ENCODE measurements around the gene ABCA1. TPM values are rescaled to one million over a fixed set of nuclear protein-coding genes. Genes with fewer than 3 reads are reported as not detected.
"Not testable (repeated sequence)": the region's sequence is repeated elsewhere in the genome, so short reads cannot be mapped to it uniquely, and the experiment has no call there.

ABCA1 gene
- total RNA-seq, 1 donor from 2014 or later: 162 TPM

DNA sequence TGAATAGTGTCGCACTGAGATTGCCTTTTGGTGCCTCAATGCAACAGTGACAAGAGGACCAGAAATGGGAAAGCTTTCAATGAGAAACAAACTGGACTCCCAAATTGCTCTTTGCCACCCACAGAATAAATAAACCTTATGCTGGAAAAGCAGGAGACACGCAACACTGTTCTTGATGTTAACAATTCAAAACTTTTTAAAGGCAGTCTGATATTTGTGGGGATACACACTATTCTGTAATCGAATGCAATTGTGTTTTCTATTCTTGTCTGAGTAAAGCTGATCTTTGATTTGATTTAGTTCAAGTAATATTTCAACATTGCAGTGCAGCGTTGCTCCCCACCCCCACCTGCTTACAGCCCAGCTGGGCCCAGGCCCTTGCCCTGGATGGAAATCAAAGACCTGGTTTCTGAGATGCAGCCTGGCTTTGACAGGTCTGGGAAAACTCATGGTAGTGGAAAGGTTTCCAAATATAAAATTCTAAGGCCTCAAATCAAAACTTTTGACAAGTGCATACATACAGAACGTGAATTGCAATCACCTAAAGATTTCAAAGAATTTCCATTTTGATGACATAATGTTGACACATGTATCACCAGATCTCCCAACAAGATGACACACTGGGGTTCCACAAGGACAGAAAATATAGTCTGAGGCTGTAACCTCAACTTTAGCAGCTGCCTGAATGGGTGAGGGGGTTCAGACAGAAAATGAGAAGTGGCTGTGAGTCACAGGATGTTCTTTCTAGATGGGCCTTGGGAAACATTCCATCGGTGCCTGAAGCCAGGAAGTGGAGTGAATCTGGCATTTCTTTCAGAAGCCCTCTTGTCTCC, 55.1 kb downstream of the ABCA1 start:
- DNase-seq (ENCODE audit: low spot score): no peak

DNA sequence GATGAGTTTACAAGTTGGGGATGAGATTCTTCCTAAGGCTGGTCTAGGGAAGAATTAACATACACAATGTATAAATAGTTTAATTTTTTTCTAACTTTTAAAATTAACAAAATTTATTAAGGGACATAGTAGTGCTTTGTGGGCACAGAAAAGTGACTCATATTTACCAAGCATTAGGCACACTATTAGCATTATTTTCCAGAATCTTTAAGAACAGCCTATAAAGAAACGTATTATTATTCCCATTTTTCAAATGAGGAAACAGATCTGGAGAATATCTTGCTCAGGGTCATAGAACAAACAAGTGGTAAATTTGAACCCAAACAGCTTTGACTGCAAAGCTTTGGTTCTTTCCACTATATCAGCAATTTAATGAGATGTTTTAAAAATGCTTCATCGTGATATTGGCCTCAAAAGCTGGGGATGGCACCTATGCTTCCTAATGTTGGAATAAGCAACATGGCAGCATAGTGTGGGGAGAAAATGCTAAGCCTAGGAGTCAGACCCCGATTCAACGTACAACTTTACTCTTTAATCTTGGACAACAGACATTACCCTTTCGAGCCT, 55.9 kb downstream of the ABCA1 start:
- no peak for DNase-seq (ENCODE audit: low spot score)

GRCh38 chr9:104869811-104870210, 58.1 kb downstream of the ABCA1 start:
- no peak for DNase-seq (ENCODE audit: low spot score)

GRCh38 chr9:104868687-104869404, 59.1 kb downstream of the ABCA1 start:
- DNase-seq (ENCODE audit: low spot score): no peak

GRCh38 chr9:104868303-104868686, 59.7 kb downstream of the ABCA1 start:
- no peak for DNase-seq (ENCODE audit: low spot score)

DNA sequence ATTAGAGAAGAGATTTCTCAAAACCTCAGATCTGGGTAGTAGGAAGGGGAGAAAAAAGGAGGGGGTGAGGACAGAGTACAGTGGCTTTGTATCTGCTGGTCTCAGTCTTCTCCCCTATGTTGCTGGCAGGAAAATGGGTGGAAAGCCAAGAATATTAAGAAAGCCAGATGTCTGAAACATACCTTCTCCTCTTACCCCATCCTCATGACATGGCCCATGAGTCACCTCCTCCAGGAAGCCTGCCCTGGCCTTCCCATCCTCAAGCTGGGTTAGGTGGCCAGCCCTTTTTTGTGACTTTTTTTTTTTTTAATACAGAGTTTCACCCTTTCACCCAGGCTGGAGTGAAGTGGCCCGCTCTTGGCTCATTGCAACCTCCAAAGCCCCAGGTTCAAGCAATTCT, 61.8 kb downstream of the ABCA1 start:
- no peak for DNase-seq (ENCODE audit: low spot score)

DNA sequence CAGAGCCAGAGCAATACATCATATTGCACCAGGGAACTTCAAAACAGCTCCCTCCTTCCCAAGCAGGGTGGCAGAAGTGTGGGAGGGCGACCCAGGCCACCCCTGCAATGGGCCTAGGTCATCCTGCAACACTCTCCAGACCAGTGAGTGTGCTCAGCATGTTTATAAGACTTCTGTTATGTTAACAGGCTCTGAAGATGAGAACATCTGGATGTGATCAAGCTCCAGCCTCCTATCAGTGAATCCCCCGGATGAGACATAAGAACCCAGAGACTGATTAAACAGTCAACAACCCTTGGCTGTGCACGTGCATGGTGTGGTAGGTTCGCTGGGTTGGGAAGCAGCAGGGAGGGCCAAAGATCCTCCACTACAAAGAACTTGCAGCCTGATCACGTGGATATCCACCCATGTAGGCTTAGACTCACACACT, 63.3 kb downstream of the ABCA1 start:
- no peak for DNase-seq (ENCODE audit: low spot score)

GRCh38 chr9:104863180-104863883, 64.6 kb downstream of the ABCA1 start:
- DNase-seq (ENCODE audit: low spot score): no peak

GRCh38 chr9:104861397-104861796, 66.6 kb downstream of the ABCA1 start:
- no peak for DNase-seq (ENCODE audit: low spot score)

- DNase-seq (ENCODE audit: low spot score): no peak
Observed at GRCh38 chr9:104860263-104860662, 67.7 kb downstream of the ABCA1 start.

DNA sequence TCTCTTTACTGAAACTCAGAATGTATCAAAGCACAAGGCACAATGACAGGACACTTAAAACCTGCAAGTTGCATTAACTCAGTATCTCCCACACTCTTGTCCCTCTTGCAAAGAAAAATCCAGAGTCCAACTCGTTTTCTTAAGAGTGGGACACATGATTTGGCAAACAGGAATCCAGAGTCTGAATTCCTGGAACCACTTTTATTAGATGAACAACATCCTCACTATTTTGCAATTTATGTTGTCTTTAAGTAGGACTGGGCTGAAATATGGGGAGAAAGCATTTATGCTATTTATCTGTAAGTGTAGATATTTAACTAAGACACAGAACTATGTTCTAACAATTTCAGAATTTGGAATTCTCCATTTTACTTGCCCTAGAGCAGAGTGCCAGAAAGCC, 69.1 kb downstream of the ABCA1 start:
- DNase-seq (ENCODE audit: low spot score): no peak

- no peak for DNase-seq (ENCODE audit: low spot score)
Observed at GRCh38 chr9:104858271-104858670, 69.7 kb downstream of the ABCA1 start.

GRCh38 chr9:104856413-104856941, 71.5 kb downstream of the ABCA1 start:
- DNase-seq (ENCODE audit: low spot score): no peak

DNA sequence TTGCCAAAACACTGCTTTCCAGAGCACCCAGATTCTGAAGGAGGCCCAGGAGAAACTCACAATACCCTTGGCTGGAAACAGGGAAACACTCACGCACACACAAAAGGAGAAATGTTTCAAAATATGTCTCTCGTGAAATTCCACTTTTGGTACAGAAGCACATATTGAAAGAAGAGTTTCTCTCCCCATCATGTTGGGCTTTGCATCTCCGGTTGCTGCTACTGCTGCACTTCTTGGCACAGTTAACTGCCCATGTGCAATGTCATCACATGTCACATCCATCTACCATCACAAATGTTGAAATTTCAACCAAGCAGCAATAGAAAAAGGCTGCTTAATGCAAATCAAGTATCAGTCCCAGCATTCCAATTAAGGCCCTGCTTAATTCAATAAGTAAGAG, 72.1 kb downstream of the ABCA1 start:
- DNase-seq (ENCODE audit: low spot score): no peak

DNA sequence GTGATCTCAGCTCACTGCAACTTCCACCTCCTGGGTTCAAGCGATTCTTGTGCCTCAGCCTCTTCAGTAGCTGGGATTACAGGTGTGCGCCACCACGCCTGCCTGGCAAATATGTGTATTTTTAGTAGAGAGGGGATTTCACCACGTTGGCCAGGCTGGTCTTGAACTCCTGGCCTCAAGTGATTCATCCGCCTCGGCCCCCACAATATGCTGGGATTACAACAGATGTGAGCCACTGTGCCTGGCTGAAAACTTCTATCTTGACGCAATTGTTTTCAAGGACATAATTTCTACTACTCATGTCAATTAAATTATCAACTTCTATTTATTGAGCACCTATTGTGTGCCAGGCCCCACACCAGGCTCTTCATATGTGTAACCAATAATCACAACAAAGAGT, 72.7 kb downstream of the ABCA1 start:
- not testable (repeated sequence) for DNase-seq (ENCODE audit: low spot score)

GRCh38 chr9:104854613-104855012, 73.3 kb downstream of the ABCA1 start:
- DNase-seq (ENCODE audit: low spot score): no peak

- no peak for DNase-seq (ENCODE audit: low spot score)
Observed at GRCh38 chr9:104853683-104854082, 74.3 kb downstream of the ABCA1 start.

GRCh38 chr9:104853159-104853558, 74.8 kb downstream of the ABCA1 start:
- no peak for DNase-seq (ENCODE audit: low spot score)

- DNase-seq (ENCODE audit: low spot score): no peak
Observed at GRCh38 chr9:104851546-104851920, 76.4 kb downstream of the ABCA1 start.

DNA sequence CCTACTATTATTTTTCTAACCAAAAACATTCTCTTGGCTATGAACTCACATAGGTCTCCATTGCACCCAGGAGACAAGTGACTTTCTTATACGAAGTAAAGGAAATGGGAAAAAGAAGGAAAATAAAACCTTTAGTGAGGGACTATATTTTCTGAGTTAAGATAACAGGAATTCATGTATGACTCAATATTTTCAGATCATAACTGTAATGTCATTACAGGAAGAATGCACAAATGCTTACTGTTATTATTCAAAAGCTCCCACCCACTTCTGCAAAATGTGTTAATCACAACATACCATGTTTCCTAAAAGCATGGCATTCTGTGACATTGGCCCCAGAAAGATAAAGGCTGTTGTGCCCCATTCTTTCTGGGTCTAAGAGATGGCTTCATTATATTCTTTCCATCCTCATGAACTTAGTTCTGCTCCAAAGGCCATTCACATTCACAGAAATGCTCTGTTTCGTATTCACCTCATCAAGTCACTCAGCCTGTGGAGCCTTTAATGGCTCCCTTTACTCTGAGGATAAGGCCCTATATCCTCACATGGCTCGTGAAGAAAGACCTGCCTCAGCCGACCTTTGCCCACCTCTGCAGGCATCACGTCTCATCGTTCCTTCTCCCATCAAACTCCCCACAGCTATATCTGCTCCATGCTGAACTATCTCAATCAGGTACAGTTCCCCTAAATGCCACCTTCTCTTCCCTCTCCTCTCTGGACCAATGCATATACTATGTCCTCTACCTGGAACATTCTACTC, 77.0 kb downstream of the ABCA1 start:
- DNase-seq (ENCODE audit: low spot score): no peak

GRCh38 chr9:104849023-104849422, 78.9 kb downstream of the ABCA1 start:
- no peak for DNase-seq (ENCODE audit: low spot score)
